Nephron (organoid): ENCODE data around the gene SMIM21.

ENCODE experiments used
- H3K27ac Mint-ChIP-seq, 3 experiments: 2 replicates each; pipeline ENCODE4 v1.8.0; 2020; ENCODE audit warnings: mixed read lengths in 3 of 3, mild to moderate bottlenecking in 2 of 3, moderate library complexity in 1 of 3
- H3K27me3 Mint-ChIP-seq: 2 replicates; pipeline ENCODE4 v1.8.0; 2021; ENCODE audit warnings: low read depth, mild to moderate bottlenecking, moderate library complexity, mixed read lengths
- H3K36me3 Mint-ChIP-seq: 2 replicates; pipeline ENCODE4 v1.8.0; 2020; ENCODE audit warnings: low read depth, mixed read lengths
- H3K4me1 Mint-ChIP-seq: 2 replicates; pipeline ENCODE4 v1.8.0; 2020; ENCODE audit warnings: mixed read lengths
- H3K4me3 Mint-ChIP-seq, 3 experiments: 2 replicates each; pipeline ENCODE4 v1.8.0; 2020; ENCODE audit warnings: mild to moderate bottlenecking in 3 of 3, mixed read lengths in 3 of 3, moderate library complexity in 2 of 3
- H3K9me3 Mint-ChIP-seq: 2 replicates; pipeline ENCODE4 v1.8.0; 2020; ENCODE audit warnings: mixed read lengths
- TF ChIP-seq, protein P1 (sequence below), 3 experiments: fragments of 200-600 bp; sonication (generic); IDR thresholded peaks; one replicate each; pipeline ENCODE4 v1.5.0; 2021; ENCODE audit warnings: antibody characterized with exemption in 3 of 3; ENCODE audit not compliant: unreplicated experiment in 3 of 3

SMIM21 gene

DNA sequence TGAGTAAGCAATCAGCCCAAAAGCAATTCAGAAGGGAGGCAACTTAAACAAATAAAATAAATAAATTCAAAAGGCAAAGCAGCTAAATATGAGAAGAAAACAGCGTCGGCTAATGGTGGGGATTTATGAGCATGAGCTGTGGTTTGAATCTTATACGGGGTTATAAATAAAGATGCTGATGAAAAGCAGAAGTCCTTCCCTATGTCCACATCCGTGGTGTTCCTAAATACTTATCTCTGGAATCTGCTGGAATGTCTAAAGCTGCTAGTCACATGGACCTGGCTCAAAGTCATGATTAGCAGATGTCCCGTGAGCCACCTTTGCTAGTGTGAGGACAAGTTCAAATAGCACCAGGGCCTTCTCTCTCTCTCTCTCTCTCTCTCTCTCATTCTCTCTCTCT, 33.8 kb downstream of the SMIM21 start:
- peaks cover 14% of the 10 kb centered on the region for H3K4me1 Mint-ChIP-seq
- no peaks in the 10 kb centered on the region for H3K9me3 Mint-ChIP-seq
- H3K36me3 Mint-ChIP-seq: no peaks in the 10 kb centered on the region
- TF ChIP-seq, protein P1, sequence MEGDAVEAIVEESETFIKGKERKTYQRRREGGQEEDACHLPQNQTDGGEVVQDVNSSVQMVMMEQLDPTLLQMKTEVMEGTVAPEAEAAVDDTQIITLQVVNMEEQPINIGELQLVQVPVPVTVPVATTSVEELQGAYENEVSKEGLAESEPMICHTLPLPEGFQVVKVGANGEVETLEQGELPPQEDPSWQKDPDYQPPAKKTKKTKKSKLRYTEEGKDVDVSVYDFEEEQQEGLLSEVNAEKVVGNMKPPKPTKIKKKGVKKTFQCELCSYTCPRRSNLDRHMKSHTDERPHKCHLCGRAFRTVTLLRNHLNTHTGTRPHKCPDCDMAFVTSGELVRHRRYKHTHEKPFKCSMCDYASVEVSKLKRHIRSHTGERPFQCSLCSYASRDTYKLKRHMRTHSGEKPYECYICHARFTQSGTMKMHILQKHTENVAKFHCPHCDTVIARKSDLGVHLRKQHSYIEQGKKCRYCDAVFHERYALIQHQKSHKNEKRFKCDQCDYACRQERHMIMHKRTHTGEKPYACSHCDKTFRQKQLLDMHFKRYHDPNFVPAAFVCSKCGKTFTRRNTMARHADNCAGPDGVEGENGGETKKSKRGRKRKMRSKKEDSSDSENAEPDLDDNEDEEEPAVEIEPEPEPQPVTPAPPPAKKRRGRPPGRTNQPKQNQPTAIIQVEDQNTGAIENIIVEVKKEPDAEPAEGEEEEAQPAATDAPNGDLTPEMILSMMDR (IDR thresholded peaks at IDR 0.05; ENCODE audit: unreplicated experiment in 3 of 3): no peak
- H3K27me3 Mint-ChIP-seq: peaks cover 23% of the 10 kb centered on the region
- no peak overlapping the region for H3K4me3 Mint-ChIP-seq
- H3K27ac Mint-ChIP-seq: no peak overlapping the region

DNA sequence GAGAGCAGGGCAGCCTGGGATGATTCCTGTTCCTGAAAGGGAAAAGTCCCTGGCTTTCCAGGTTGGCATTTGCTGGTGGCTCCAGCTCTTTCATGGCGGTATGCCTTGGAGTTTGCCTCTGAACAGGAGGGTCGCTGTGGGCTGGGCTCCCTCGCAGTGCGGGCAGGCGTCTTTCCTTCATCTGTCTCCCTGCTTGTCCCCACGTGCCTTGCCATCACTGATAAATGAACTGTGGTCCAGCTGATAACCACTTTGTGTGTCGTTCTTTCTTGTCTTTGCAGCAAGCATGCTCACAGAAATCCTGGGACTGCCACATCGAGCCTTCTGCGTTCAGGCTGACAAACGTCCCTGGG, 35.3 kb downstream of the SMIM21 start:
- H3K36me3 Mint-ChIP-seq: no peaks in the 10 kb centered on the region
- H3K9me3 Mint-ChIP-seq: no peaks in the 10 kb centered on the region
- peaks cover 23% of the 10 kb centered on the region for H3K27me3 Mint-ChIP-seq
- H3K27ac Mint-ChIP-seq: peak overlapping the region in 1 of 3 experiments; percentile 45
- peaks cover 14% of the 10 kb centered on the region for H3K4me1 Mint-ChIP-seq
- TF ChIP-seq, protein P1 (IDR thresholded peaks at IDR 0.05; ENCODE audit: unreplicated experiment in 3 of 3): no peak
- H3K4me3 Mint-ChIP-seq: no peak overlapping the region

DNA sequence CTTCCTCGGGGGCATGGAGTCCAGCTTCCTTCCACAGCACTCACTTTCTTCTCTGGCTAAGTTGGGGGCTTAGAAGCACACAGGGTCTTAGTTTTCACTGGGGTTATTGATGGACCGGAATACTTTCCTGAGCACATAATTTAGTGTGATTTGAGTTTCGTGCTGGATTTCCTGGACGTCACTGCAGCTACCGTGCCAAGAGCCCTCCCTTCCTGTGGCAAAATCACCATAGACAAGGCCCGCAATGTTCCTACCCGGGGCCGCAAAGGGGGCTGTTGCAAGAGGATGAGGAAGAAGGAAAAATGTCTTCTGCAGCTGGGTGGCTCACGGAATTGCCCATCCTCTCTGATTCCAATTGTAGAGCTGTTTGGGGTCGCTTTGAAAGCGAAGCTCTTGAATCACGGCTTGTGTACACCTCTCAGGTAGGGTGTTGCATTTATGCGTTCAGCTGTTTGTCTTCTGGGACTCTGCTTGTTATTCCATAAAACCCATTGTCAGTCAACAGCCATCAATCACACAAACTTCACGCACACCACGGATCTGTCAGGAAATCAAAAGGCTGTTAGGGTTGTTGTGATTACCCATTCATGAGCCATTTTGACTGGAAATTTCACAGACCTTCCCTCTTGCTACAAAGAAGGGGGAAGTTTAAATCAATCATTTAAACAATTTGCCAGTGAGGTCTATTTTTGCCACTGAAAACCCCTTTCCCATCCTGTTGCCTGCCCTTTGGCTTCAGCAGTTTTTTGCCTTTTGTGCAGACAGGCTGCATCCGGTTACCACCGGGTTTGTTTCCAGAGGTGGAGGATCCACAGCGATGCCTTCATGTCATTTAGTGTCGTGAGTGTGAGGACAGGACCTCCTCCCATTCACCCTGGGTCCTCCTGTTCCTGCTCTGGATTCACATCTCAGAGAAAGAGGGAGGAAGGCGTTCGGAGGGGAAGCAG, 36.0 kb downstream of the SMIM21 start:
- Mint-ChIP-seq H3K27ac (peak overlapping the region in 1 of 3 experiments; percentile 45), H3K27me3 (peaks cover 29% of the 10 kb centered on the region), H3K9me3 (no peaks in the 10 kb centered on the region), H3K36me3 (no peaks in the 10 kb centered on the region), H3K4me1 (peaks cover 14% of the 10 kb centered on the region), H3K4me3 (no peak overlapping the region)
- TF ChIP-seq, protein P1 (IDR thresholded peaks at IDR 0.05; ENCODE audit: unreplicated experiment in 3 of 3): no peak

DNA sequence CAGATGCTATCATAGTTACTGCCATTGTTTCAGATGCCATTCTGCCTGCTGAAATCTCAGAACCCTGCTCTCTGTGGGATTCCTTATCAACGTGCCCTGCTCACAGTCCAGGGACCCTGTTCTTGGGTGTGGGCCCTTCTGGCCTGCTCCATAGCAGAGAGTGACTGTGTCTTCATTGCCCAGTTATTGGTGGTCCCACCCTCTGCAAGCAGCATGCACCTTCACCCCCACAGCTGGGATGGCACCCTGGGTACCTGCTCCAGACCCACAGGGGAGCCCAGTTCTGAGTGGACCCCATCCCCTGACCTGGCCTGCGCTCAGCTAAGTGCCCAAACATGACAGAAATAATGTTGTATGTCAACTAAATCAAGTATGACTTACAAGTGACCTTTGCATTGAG, 36.6 kb downstream of the SMIM21 start:
- Mint-ChIP-seq H3K4me3 (no peak overlapping the region), H3K27ac (peak overlapping the region in 1 of 3 experiments; percentile 12), H3K4me1 (peaks cover 14% of the 10 kb centered on the region), H3K27me3 (peaks cover 32% of the 10 kb centered on the region), H3K9me3 (no peaks in the 10 kb centered on the region), H3K36me3 (no peaks in the 10 kb centered on the region)
- TF ChIP-seq, protein P1 (IDR thresholded peaks at IDR 0.05; ENCODE audit: unreplicated experiment in 3 of 3): no peak

DNA sequence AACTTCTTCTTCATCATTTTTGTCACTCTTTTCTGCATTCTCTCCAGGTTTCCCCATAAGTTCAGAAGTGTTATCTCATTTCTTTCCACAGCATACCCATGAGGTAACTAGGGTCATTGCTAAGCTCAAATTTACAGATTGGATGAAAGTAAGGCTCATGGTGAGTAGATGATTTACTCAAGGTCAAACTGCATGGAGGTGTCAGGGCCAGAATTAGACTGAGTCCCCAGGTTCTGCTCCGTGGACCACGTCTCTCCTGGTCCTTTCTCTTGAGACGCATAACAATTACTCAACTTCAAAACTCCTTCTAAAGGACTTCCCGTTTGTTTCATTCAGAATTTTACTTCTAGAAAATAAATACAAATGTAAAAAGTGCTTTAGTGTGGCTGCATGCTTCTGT, 43.4 kb downstream of the SMIM21 start:
- H3K9me3 Mint-ChIP-seq: no peaks in the 10 kb centered on the region
- peaks cover 5% of the 10 kb centered on the region for H3K4me1 Mint-ChIP-seq

More for the DNA sequence above, 43.4 kb downstream of the SMIM21 start:
- Mint-ChIP-seq H3K27me3 (peaks cover 9% of the 10 kb centered on the region), H3K4me3 (no peak overlapping the region), H3K36me3 (no peaks in the 10 kb centered on the region), H3K27ac (peak overlapping the region in 1 of 3 experiments; percentile 60)
- TF ChIP-seq, protein P1 (IDR thresholded peaks at IDR 0.05; ENCODE audit: unreplicated experiment in 3 of 3): no peak
